ENCODE results near the gene HOXC10.
A peak's percentile ranks its signal among the peaks of the same experiment; 100 is the strongest.

The HOXC10 gene

GRCh38 chr12:53976823-53977595, 7.9 kb upstream of the HOXC10 start:
- DNase-seq: no peak

- no peak for DNase-seq
These were observed 7.1 kb upstream of the HOXC10 start for GRCh38 chr12:53977596-53978445.

GRCh38 chr12:53978477-53979356, 6.2 kb upstream of the HOXC10 start:
- DNase-seq: no peak

GRCh38 chr12:53980104-53980801, 4.7 kb upstream of the HOXC10 start:
- DNase-seq: no peak

- DNase-seq: no peak
These were observed 4.0 kb upstream of the HOXC10 start for GRCh38 chr12:53980802-53981496.

- no peak for DNase-seq
These were observed 3.0 kb upstream of the HOXC10 start for GRCh38 chr12:53981634-53982565.

GRCh38 chr12:53982648-53983567, 2.0 kb upstream of the HOXC10 start:
- no peak for DNase-seq

GRCh38 chr12:53983568-53983949, 1.4 kb upstream of the HOXC10 start:
- no peak for DNase-seq

GRCh38 chr12:53983950-53984572, 885 bp upstream of the HOXC10 start:
- no peak for DNase-seq

- DNase-seq: no peak
These were observed 697 bp downstream of the HOXC10 start for GRCh38 chr12:53985692-53985993.

- DNase-seq: no peak
These were observed 1.2 kb downstream of the HOXC10 start for GRCh38 chr12:53985994-53986685.

GRCh38 chr12:53986686-53987483, 1.9 kb downstream of the HOXC10 start:
- no peak for DNase-seq

- no peak for DNase-seq
These were observed 2.9 kb downstream of the HOXC10 start for GRCh38 chr12:53987787-53988230.

- no peak for DNase-seq
These were observed 3.7 kb downstream of the HOXC10 start for GRCh38 chr12:53988541-53989226.

GRCh38 chr12:53989227-53990113, 4.5 kb downstream of the HOXC10 start:
- peak in 5 of 51 donors; percentile 1 to 24 (median 8) for DNase-seq

Measured in hypothalamus (tissue), 51 donors.